OCI-LY7 (cell line): ENCODE measurements around the gene SLIT3. TPM values are rescaled to one million over a fixed set of nuclear protein-coding genes. Genes with fewer than 3 reads are reported as not detected.

Source experiments
- BruUV-seq: library from RNA; stranded (reverse); fragments of 400-500 nt; replicated peaks from 2 replicates; lab custom pipeline; 2021; lab: Mats Ljungman, UMichigan
- CTCF ChIA-PET: fragments of 300-600 bp; sonication (Branson Sonifier 250); formaldehyde crosslinking; loops from one replicate; lab custom pipeline; 2022; ENCODE audit warnings: antibody characterized with exemption; ENCODE audit not compliant: unreplicated experiment; lab: Charles Lee
- POLR2A ChIA-PET: fragments of 300-600 bp; sonication (Branson Sonifier 250); formaldehyde crosslinking; loops from one replicate; lab custom pipeline; 2022; ENCODE audit warnings: antibody characterized with exemption; lab: Charles Lee
- DNase-seq: peaks from one replicate; pipeline ENCODE4 v3.0.0-alpha.2; 2015; ENCODE audit warnings: low spot score
- H2AFZ ChIP-seq: fragments of 200-600 bp; sonication (generic), shearing (Covaris generic); 2 replicates; pipeline ENCODE4 v1.6.1; 2014; ENCODE audit warnings: mild to moderate bottlenecking, antibody characterized with exemption, low read length, moderate library complexity
- H3K27ac ChIP-seq: fragments of 200-600 bp; sonication (generic); 2 replicates; pipeline ENCODE4 v1.5.1; 2014; ENCODE audit warnings: mixed run types, low read depth, mild to moderate bottlenecking, moderate library complexity, low read length, inconsistent platforms; ENCODE audit not compliant: poor library complexity, severe bottlenecking
- H3K36me3 ChIP-seq: fragments of 200-600 bp; sonication (generic); 2 replicates; pipeline ENCODE4 v1.6.1; 2014; ENCODE audit warnings: mild to moderate bottlenecking, antibody characterized with exemption, low read length, moderate library complexity, mixed read lengths; ENCODE audit not compliant: insufficient read depth
- H3K4me1 ChIP-seq: fragments of 200-600 bp; sonication (generic); 2 replicates; pipeline ENCODE4 v1.5.1; 2014; ENCODE audit warnings: mild to moderate bottlenecking, low read length; ENCODE audit not compliant: insufficient read depth, poor library complexity, severe bottlenecking
- H3K4me2 ChIP-seq: fragments of 200-600 bp; sonication (generic); 2 replicates; pipeline ENCODE4 v1.6.1; 2014; ENCODE audit warnings: mild to moderate bottlenecking, low read length
- H3K4me3 ChIP-seq: fragments of 200-600 bp; sonication (generic); 2 replicates; pipeline ENCODE4 v1.5.1; 2014; ENCODE audit warnings: mild to moderate bottlenecking, low read depth, low read length; ENCODE audit not compliant: poor library complexity, severe bottlenecking
- H3K79me2 ChIP-seq: fragments of 200-600 bp; sonication (generic); 2 replicates; pipeline ENCODE4 v1.6.1; 2016; ENCODE audit warnings: low read depth, mild to moderate bottlenecking, low read length, moderate library complexity, mixed read lengths; ENCODE audit not compliant: insufficient read depth
- H3K9me2 ChIP-seq: fragments of 200-600 bp; sonication (generic); 2 replicates; pipeline ENCODE4 v1.6.1; 2016; ENCODE audit warnings: mild to moderate bottlenecking, low read length, mixed read lengths; ENCODE audit not compliant: insufficient read depth
- H3K9me3 ChIP-seq: fragments of 200-600 bp; sonication (generic); 2 replicates; pipeline ENCODE4 v1.6.1; 2014; ENCODE audit warnings: mild to moderate bottlenecking, mixed run types, low read length, mixed read lengths
- H4K20me1 ChIP-seq: fragments of 200-600 bp; sonication (generic); 2 replicates; pipeline ENCODE4 v1.6.1; 2014; ENCODE audit warnings: mild to moderate bottlenecking, antibody characterized with exemption, low read length, moderate library complexity, mixed read lengths; ENCODE audit not compliant: insufficient read depth
- EZH2phosphoT487 ChIP-seq: fragments of 200-600 bp; sonication (generic); IDR thresholded peaks from 2 replicates; pipeline ENCODE4 v1.6.1; 2018; ENCODE audit warnings: low read depth, borderline replicate concordance, mild to moderate bottlenecking, mixed run types, antibody characterized with exemption, low read length, moderate library complexity, mixed read lengths
- intact Hi-C: fragments of 100-400 bp; cut with micrococcal nuclease; formaldehyde crosslinking; loops from one replicate; pipeline ENCODE4 v1.10.0; 2022; ENCODE audit not compliant: unreplicated experiment
- total RNA-seq, 2 experiments: library from RNA; depleted of rRNA in 1 of 2; stranded (reverse); fragments of >200 nt in 1 of 2; shearing (Covaris generic) in 1 of 2; gene quantifications; 2 replicates each; pipeline ENCODE4 v1.2.3, GENCODE V29; 2014 to 2022
- TF ChIP-seq, protein P1 (sequence below): fragments of 200-600 bp; sonication (generic); conservative IDR thresholded peaks from 2 replicates; pipeline ENCODE4 v1.5.1; 2014; ENCODE audit warnings: mild to moderate bottlenecking, antibody characterized with exemption, low read length, moderate library complexity, mixed read lengths

SLIT3 gene
- total RNA-seq, 2 experiments from 2014 or later = not detected

DNA sequence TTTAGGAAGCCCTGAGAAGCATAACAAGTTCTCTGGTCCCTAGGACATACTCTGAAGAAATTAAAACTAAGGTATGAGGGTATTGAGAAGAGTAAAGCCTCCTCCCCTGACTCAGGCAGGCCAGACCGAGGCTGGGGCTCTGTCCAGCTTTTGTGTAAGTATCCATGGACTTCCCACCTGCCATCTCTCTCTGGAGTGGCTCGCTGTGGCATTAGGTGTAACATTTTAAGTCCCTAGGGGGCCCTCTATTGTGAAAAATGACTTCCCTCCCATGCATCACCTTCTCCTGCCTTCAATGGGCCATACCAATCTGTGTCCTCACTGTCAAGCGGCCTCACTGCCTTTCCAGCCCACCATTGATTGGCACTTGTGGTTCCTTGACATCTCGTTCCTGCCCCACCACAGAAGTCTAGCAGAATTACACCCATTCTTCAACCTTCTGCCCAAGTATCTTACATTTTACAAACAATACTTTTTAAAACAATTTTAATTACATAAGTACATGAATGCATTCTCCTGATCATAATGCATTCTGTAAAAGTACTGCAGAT is 205.5 kb downstream of the SLIT3 start:
- CTCF ChIA-PET = no interaction called here
- POLR2A ChIA-PET = no interaction called here
- DNase-seq = no peak
- Histone ChIP-seq H3K4me3 (no peak overlapping the region), H3K4me2 (no peak overlapping the region), H3K79me2 (no peaks in the 10 kb centered on the region), H3K27ac (no peak overlapping the region), H4K20me1 (no peaks in the 10 kb centered on the region), H2AFZ (no peak overlapping the region), H3K9me2 (no peaks in the 10 kb centered on the region), H3K36me3 (no peaks in the 10 kb centered on the region), H3K9me3 (no peaks in the 10 kb centered on the region), H3K4me1 (no peaks in the 10 kb centered on the region)
- intact Hi-C loops = no loop called here
- no peak for TF ChIP-seq EZH2phosphoT487
- TF ChIP-seq, protein P1, sequence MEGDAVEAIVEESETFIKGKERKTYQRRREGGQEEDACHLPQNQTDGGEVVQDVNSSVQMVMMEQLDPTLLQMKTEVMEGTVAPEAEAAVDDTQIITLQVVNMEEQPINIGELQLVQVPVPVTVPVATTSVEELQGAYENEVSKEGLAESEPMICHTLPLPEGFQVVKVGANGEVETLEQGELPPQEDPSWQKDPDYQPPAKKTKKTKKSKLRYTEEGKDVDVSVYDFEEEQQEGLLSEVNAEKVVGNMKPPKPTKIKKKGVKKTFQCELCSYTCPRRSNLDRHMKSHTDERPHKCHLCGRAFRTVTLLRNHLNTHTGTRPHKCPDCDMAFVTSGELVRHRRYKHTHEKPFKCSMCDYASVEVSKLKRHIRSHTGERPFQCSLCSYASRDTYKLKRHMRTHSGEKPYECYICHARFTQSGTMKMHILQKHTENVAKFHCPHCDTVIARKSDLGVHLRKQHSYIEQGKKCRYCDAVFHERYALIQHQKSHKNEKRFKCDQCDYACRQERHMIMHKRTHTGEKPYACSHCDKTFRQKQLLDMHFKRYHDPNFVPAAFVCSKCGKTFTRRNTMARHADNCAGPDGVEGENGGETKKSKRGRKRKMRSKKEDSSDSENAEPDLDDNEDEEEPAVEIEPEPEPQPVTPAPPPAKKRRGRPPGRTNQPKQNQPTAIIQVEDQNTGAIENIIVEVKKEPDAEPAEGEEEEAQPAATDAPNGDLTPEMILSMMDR = 0 out of 2 replicates have a peak, but pooled peaks have one; percentile 17
- BruUV-seq = no TSS peak

DNA sequence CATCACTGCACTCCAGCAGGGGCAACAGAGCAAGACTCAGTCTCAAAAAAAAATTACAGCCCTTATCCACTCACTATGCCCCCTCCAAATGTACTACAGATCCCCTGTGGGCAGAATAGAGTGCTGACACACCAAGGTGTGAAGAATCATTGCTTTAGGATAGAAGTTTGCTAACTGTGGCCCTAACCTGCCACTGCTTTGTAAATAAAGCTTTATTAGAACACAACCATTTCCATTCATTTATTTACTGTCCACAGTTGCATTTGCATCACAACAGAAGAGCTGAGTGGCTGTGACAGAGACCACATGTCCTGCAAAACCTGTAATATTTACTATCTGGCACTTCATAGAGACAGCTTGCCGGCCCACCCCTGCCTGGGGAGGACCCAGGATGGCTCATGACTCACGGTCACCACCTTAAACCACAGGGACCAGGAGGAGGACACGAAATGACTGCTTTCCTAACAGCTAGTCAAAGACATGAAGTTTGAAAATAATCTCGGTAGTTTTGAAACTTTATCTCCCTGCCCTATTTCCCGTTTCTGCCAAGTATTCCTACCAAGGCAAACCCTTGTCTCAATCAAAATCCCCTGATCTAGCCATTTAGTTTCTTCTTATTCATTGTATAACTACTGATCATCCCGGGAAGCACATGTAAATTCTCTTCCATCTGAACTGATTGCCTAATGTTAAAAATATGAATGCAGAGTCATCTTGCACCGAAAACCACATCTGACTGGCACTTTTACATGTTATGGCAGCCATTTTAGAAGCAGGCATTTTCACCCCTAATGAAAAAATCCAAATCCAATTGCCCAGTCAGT is 206.1 kb downstream of the SLIT3 start:
- ChIA-PET CTCF (no interaction called here), POLR2A (interaction anchor here (0.5 kb wide), 1 partner anchor 1349 kb away, joined by 3 read pairs; no protein-coding TSS in a partner anchor)
- BruUV-seq = no TSS peak
- Histone ChIP-seq H3K36me3 (no peaks in the 10 kb centered on the region), H3K9me2 (no peaks in the 10 kb centered on the region), H3K79me2 (no peaks in the 10 kb centered on the region), H3K4me3 (no peak overlapping the region), H4K20me1 (no peaks in the 10 kb centered on the region), H3K9me3 (no peaks in the 10 kb centered on the region), H3K4me1 (no peaks in the 10 kb centered on the region), H3K27ac (no peak overlapping the region), H2AFZ (no peak overlapping the region), H3K4me2 (no peak overlapping the region)
- intact Hi-C loops = no loop called here
- TF ChIP-seq, protein P1 = no peak
- no peak for TF ChIP-seq EZH2phosphoT487
- no peak for DNase-seq
